ENCODE results near the gene CTSC.
A peak's percentile ranks its signal among the peaks of the same experiment; 100 is the strongest.

CTSC gene

DNA sequence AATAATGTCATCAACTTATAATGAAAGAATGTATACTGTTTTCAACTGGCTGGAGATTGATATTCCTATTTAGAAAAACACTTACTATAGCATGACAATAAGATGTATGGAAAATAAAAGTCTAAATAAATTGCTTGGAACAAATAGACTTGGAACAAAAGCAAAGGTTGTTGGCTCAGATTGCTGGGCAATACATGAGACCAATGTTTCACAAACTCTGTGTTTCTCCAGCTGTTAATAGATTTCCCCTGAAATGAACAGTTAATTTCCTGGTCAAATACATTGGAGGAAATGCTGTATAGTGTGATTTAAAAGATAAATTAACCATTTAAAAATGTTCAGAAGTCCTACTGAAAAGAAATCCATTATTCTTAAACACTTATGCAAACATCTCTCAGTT, 40.1 kb upstream of the CTSC start:
- H3K4me3 ChIP-seq (ENCODE audit: control insufficient read depth, low read depth, low read length), result no peak overlapping the region
- TF ChIP-seq, protein P1, sequence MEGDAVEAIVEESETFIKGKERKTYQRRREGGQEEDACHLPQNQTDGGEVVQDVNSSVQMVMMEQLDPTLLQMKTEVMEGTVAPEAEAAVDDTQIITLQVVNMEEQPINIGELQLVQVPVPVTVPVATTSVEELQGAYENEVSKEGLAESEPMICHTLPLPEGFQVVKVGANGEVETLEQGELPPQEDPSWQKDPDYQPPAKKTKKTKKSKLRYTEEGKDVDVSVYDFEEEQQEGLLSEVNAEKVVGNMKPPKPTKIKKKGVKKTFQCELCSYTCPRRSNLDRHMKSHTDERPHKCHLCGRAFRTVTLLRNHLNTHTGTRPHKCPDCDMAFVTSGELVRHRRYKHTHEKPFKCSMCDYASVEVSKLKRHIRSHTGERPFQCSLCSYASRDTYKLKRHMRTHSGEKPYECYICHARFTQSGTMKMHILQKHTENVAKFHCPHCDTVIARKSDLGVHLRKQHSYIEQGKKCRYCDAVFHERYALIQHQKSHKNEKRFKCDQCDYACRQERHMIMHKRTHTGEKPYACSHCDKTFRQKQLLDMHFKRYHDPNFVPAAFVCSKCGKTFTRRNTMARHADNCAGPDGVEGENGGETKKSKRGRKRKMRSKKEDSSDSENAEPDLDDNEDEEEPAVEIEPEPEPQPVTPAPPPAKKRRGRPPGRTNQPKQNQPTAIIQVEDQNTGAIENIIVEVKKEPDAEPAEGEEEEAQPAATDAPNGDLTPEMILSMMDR (conservative IDR thresholded peaks at IDR 0.05; ENCODE audit: control insufficient read depth, insufficient read depth, low read depth, low read length), result no peak
- DNase-seq (ENCODE audit: low read depth), result no peak

DNA sequence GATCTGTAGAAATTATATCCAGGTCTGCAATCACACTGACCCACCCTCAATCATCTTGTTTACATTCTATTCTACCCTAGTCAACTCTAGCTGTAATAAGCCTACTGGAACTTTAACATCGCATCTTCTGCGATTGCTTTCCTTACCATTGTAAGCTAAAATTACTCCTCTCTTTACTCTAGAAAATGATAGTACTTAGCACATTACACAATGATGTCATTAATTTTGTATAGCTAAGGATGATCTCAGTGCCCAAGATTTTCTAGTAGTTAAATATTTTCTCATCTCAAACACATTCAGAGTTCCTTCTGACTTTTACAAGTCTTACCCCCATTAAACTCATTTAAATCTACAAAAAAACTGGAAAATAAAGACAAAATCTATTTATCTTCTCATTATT, 39.6 kb upstream of the CTSC start:
- H3K4me3 ChIP-seq (ENCODE audit: control insufficient read depth, low read depth, low read length), result no peak overlapping the region
- no peak for DNase-seq (ENCODE audit: low read depth)
- TF ChIP-seq, protein P1 (conservative IDR thresholded peaks at IDR 0.05; ENCODE audit: control insufficient read depth, insufficient read depth, low read depth, low read length), result no peak

DNA sequence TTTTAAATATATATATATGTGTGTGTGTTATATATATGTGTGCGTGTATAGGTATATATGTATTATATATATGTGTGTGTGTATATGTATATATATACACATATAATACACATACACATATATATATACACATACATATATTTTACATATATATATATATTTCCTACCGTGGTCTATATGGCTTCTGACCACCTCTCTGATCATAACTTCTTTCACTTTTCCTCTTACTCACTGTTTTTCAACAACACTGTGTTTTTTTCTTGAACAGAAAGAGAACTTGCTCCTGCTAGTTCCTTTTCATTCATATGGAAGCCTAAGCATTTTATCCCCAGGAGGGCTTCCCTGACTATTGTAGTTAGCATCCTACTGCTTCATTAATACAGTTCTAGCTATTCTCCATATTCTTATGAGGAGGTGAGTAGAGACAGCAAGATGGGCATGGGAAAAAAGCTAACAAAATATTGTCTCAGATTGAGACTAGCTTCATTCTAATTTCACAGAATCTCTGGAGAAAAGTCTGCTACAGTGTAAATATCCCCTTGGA, 38.5 kb upstream of the CTSC start:
- no peak overlapping the region for H3K4me3 ChIP-seq (ENCODE audit: control insufficient read depth, low read depth, low read length)
- TF ChIP-seq, protein P1 (conservative IDR thresholded peaks at IDR 0.05; ENCODE audit: control insufficient read depth, insufficient read depth, low read depth, low read length), result no peak
- no peak for DNase-seq (ENCODE audit: low read depth)

DNA sequence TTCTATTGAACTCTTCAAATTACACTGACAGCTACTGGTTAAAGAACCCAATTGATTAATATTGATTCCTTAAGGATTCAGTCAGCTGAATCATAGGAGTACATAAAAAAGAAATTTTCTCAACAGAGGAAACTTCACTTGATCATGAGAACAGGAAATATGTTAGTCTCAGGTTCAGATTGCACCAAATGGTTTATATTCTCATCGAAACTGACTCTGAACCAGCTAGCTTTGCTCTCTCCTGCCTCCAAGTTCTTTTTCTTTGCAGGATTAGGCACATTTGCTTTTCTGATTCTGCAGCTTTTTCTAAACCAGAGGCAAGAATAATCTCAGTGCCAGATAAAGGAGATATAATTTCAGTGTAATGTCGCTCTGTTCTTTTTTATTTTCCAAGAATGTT, 33.2 kb upstream of the CTSC start:
- DNase-seq (ENCODE audit: low read depth), result no peak
- TF ChIP-seq, protein P1 (conservative IDR thresholded peaks at IDR 0.05; ENCODE audit: control insufficient read depth, insufficient read depth, low read depth, low read length), result no peak
- H3K4me3 ChIP-seq (ENCODE audit: control insufficient read depth, low read depth, low read length), result no peak overlapping the region

DNA sequence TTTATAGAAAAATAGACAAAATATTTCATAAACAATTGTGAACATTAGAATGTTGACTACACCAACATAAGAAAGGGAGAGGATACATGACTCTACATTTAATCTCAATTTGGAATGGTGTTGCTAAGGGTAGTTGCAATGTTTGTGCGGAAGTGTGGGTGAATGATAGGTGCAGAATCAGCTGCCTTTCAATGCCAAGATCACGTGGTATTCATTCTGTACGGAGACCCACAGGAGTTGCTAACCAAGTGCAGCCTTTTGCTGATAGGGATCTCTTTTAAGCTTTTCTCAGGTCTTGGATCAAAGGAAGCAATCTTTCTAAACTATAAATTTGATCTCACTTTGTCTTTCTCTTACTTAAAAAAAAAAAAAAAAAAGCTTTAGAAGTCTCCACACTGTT, 29.8 kb upstream of the CTSC start:
- DNase-seq (ENCODE audit: low read depth), result no peak
- H3K4me3 ChIP-seq (ENCODE audit: control insufficient read depth, low read depth, low read length), result no peak overlapping the region
- TF ChIP-seq, protein P1 (conservative IDR thresholded peaks at IDR 0.05; ENCODE audit: control insufficient read depth, insufficient read depth, low read depth, low read length), result no peak

DNA sequence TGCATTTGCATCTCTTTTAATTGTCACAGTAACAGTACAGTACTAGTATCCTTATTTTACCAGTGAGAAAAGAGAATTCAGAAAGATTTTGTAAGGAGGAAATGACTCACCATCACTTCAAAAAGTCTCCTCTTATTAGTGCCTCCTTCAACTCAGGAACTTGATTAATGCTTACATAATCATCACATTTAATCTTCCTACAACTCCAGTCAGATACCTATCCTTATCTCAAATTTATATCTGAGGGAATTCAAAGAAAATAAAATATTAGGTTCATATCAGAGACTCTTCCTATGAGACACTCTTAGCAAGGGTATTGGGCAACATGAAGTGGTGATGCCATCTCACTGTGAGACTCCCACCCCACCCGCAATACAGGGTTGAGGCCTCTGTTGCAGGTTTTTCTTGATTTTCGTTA, 26.1 kb upstream of the CTSC start:
- DNase-seq (ENCODE audit: low read depth), result peak; percentile 37
- TF ChIP-seq, protein P1 (conservative IDR thresholded peaks at IDR 0.05; ENCODE audit: control insufficient read depth, insufficient read depth, low read depth, low read length), result no peak
- no peak overlapping the region for H3K4me3 ChIP-seq (ENCODE audit: control insufficient read depth, low read depth, low read length)

DNA sequence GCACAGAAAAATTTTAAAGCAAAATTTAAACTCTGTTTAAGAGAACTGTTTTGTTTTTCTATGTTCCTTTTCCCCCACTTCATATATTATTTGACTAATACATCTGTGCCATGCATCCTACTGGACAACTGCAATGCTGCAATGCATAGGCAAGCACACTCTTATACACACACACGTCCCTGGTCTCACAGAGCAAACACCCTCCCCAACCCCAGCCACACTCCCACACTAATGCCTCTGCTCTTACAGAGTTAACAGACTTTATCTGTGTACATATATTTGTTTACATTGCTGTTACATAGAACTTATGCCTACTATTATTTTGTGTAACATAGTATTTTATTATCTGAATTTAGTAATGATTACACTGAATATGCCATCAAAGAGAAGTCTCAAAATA, 25.5 kb upstream of the CTSC start:
- DNase-seq (ENCODE audit: low read depth), result no peak
- H3K4me3 ChIP-seq (ENCODE audit: control insufficient read depth, low read depth, low read length), result no peak overlapping the region
- TF ChIP-seq, protein P1 (conservative IDR thresholded peaks at IDR 0.05; ENCODE audit: control insufficient read depth, insufficient read depth, low read depth, low read length), result no peak
